K562 (cell line): Measurements from ENCODE around the gene TAOK2. TPM values are rescaled to one million over a fixed set of nuclear protein-coding genes. Genes with fewer than 3 reads are reported as not detected.

Source experiments
- BCOR ChIP-seq: fragments of 450-650 bp; IDR thresholded peaks from 2 replicates; pipeline ENCODE4 v1.6.1; 2016
- CBFA2T2 ChIP-seq: fragments of 450-650 bp; conservative IDR thresholded peaks from 2 replicates; pipeline ENCODE4 v1.6.1; 2017; ENCODE audit warnings: mild to moderate bottlenecking
- CTBP1 ChIP-seq: fragments of 450-650 bp; IDR thresholded peaks from 2 replicates; pipeline ENCODE4 v1.6.1; 2016; ENCODE audit warnings: borderline replicate concordance
- EHMT2 ChIP-seq: fragments of 450-650 bp; IDR thresholded peaks from 2 replicates; pipeline ENCODE4 v1.6.1; 2018; ENCODE audit warnings: antibody characterized with exemption
- GMEB1 ChIP-seq: fragments of 250-450 bp; sonication (Bioruptor Pico); IDR thresholded peaks from 2 replicates; pipeline ENCODE4 v1.4.0; 2020; ENCODE audit warnings: mild to moderate bottlenecking
- HDAC1 ChIP-seq, 2 experiments: fragments of 450-650 bp; IDR thresholded peaks; 2 replicates each; pipeline ENCODE4 v1.6.1; 2016 to 2017; ENCODE audit warnings: inconsistent platforms in 1 of 2, mild to moderate bottlenecking in 1 of 2, moderate library complexity in 1 of 2
- HDGF ChIP-seq: fragments of 450-650 bp; IDR thresholded peaks from 2 replicates; pipeline ENCODE4 v1.6.1; 2016
- HLTF ChIP-seq: fragments of 450-650 bp; IDR thresholded peaks from 2 replicates; pipeline ENCODE4 v1.6.1; 2016
- HMG20B ChIP-seq: fragments of 250-450 bp; sonication (Bioruptor Pico); IDR thresholded peaks from 2 replicates; pipeline ENCODE4 v1.5.0; 2021; ENCODE audit warnings: mild to moderate bottlenecking
- MAX ChIP-seq: sonication (generic); formaldehyde crosslinking; IDR thresholded peaks from 2 replicates; pipeline ENCODE4 v1.9.0; 2022; ENCODE audit warnings: mild to moderate bottlenecking, missing genetic modification reagents
- MCM5 ChIP-seq: fragments of 450-650 bp; IDR thresholded peaks from 2 replicates; pipeline ENCODE4 v1.6.1; 2016; ENCODE audit warnings: low read depth
- PATZ1 ChIP-seq: fragments of 250-450 bp; sonication (Bioruptor Pico); IDR thresholded peaks from 2 replicates; pipeline ENCODE4 v1.5.0; 2020; ENCODE audit warnings: mild to moderate bottlenecking, borderline replicate concordance
- POLR2G ChIP-seq: fragments of 200-400 bp; formaldehyde crosslinking; IDR thresholded peaks from 2 replicates; pipeline ENCODE4 v1.6.1; 2017; ENCODE audit warnings: low read depth, mild to moderate bottlenecking, antibody characterized with exemption, low read length, moderate library complexity
- PRMT5 ChIP-seq: sonication (generic); formaldehyde crosslinking; IDR thresholded peaks from 2 replicates; pipeline ENCODE4 v1.5.0; 2020; ENCODE audit warnings: missing genetic modification reagents
- RBBP5 ChIP-seq: fragments of 200-600 bp; sonication (generic); IDR thresholded peaks from 2 replicates; pipeline ENCODE4 v1.6.1; 2012; ENCODE audit warnings: borderline replicate concordance, mild to moderate bottlenecking, low read length, control low read depth, inconsistent platforms; ENCODE audit not compliant: insufficient read depth, poor library complexity, severe bottlenecking
- SOX6 ChIP-seq: fragments of 450-650 bp; IDR thresholded peaks from 2 replicates; pipeline ENCODE4 v1.6.1; 2014; ENCODE audit warnings: mild to moderate bottlenecking
- SREBF2 ChIP-seq: sonication (generic); formaldehyde crosslinking; IDR thresholded peaks from 2 replicates; pipeline ENCODE4 v1.4.0; 2020; ENCODE audit warnings: mild to moderate bottlenecking, missing genetic modification reagents
- XRCC4 ChIP-seq: IDR thresholded peaks from one replicate; pipeline ENCODE4 v1.6.1; 2011; ENCODE audit not compliant: insufficient read depth, insufficient read length; ENCODE audit errors: extremely low read depth
- ZC3H8 ChIP-seq: fragments of 450-650 bp; IDR thresholded peaks from 2 replicates; pipeline ENCODE4 v1.6.1; 2017
- ZFP1 ChIP-seq: fragments of 450-650 bp; formaldehyde crosslinking; IDR thresholded peaks from 2 replicates; pipeline ENCODE4 v1.4.0; 2020; ENCODE audit warnings: mild to moderate bottlenecking, mixed read lengths
- ZKSCAN8 ChIP-seq: fragments of 200-800 bp; sonication (Bioruptor generic); IDR thresholded peaks from 2 replicates; pipeline ENCODE4 v1.6.1; 2016; ENCODE audit warnings: missing genetic modification characterization, missing compliant biosample characterization
- ZNF589 ChIP-seq: fragments of 200-800 bp; sonication (Bioruptor generic); IDR thresholded peaks from 2 replicates; pipeline ENCODE4 v1.6.1; 2016; ENCODE audit warnings: low read depth, missing genetic modification characterization, missing compliant biosample characterization
- ZNF778 ChIP-seq: fragments of 450-650 bp; formaldehyde crosslinking; IDR thresholded peaks from 2 replicates; pipeline ENCODE4 v1.4.0; 2020; ENCODE audit warnings: mild to moderate bottlenecking, moderate library complexity
- polyA plus RNA-seq, 8 experiments: library from polyadenylated mRNA; depleted of rRNA in 4 of 8; stranded (reverse) in 5 of 8; unstranded in 3 of 8; fragments of >200 nt; fragmentation: Nextera tagmentation in 2 of 8; fragmentation: Illumina TruSeq in 1 of 8; extraction: Ambion mirVana in 2 of 8; extraction: Trizol in 1 of 8; gene quantifications; 2 replicates each; pipeline versions ENCODE4 v1.2.1 to v1.2.3, GENCODE V29; 2011 to 2014; ENCODE audit warnings: inconsistent platforms in 1 of 8, missing spikeins in 1 of 8
- total RNA-seq, 7 experiments: library from RNA; depleted of rRNA in 6 of 7; stranded (reverse); fragments of >200 nt in 6 of 7; fragmentation: Illumina TruSeq in 2 of 7; extraction: Trizol in 2 of 7; gene quantifications; 2 replicates each; pipeline versions ENCODE4 v1.2.1 to v1.2.3, GENCODE V29; 2011 to 2021; ENCODE audit warnings: low replicate concordance in 1 of 7
- TF ChIP-seq, protein P1 (sequence below): fragments of 250-450 bp; sonication (Bioruptor Pico); IDR thresholded peaks from 2 replicates; pipeline ENCODE4 v1.8.0; 2022; ENCODE audit warnings: moderate library complexity, mild to moderate bottlenecking, inconsistent platforms

The TAOK2 gene
- total and polyA plus RNA-seq, 9 of the 15 experiments (the other 6 are each of a cell fraction or from before 2014, with no cell fraction given) = 0.10 to 41.8 (median 13.7) TPM

DNA sequence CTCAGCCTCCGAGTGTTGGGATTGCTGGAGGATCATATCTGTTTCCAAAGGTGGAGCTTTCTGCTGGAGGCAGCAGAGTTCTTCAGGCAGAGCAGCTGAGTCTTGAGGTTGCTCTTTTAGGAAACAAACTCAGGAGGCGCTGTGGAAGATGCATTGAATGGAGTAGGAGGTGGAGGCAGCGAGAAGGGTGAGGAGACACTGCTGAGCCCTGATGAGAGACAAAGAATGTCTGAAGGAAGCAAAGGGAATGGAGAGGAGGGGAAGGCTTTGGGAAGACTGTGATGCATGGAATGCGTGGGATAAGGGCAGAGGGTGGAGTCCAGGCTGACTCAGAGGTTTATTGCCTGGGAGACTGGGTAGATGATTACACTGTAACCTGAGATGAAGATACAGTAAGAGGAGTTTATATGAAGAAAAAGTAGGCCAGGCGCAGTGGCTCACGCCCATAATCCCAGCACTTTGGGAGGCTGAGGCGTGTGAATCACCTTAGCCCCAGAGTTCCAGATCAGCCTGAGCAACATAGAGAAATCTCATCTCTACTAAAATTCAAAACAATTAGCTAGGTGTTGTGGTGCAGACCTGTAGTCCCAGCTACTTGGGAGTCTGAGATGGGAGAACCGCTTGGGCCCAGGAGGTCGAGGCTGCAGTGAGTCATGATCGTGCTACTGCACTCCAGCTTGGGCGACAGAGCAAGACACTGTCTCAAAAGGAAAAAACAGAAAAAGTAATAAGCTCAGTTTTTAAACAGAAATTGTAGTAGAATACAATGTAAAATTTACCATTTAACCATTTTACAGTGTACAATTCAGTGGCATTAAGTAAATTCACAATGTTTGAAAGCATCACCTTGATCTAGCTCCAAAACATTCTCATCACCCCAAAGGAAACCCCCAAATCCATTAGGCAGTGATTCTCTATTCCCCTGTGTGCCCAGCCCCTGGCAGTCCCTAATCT is 29.5 kb upstream of the TAOK2 start (continued):
- TF ChIP-seq MCM5 (no peak), XRCC4 (no peak), BCOR (no peak), PRMT5 (CRISPR knock-in tag) (no peak), EHMT2 (peak; percentile 83), POLR2G (no peak), ZC3H8 (no peak), CTBP1 (peak; percentile 90), PATZ1 (CRISPR knock-in tag) (no peak), MAX (CRISPR knock-in tag) (no peak), HMG20B (CRISPR knock-in tag) (no peak), GMEB1 (CRISPR knock-in tag) (no peak), ZNF589 (CRISPR knock-in tag) (no peak), SREBF2 (no peak), HLTF (0 out of 2 replicates have a peak, but pooled peaks have one; percentile 29), HDGF (peak; percentile 85), SOX6 (no peak), ZKSCAN8 (CRISPR knock-in tag) (0 out of 2 replicates have a peak, but pooled peaks have one; percentile 4), ZFP1 (no peak), ZNF778 (no peak), RBBP5 (peak; percentile 54), HDAC1 (IDR thresholded peaks at IDR 0.05) (peak in 1 of 2 experiments; percentile 60; a peak in 2 of 4 replicates), CBFA2T2 (no peak)
- TF ChIP-seq, protein P1, sequence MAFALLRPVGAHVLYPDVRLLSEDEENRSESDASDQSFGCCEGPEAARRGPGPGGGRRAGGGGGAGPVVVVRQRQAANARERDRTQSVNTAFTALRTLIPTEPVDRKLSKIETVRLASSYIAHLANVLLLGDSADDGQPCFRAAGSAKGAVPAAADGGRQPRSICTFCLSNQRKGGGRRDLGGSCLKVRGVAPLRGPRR = no peak
